B cell (primary cell): ENCODE measurements around the gene ADAMTS20. TPM values are rescaled to one million over a fixed set of nuclear protein-coding genes. Genes with fewer than 3 reads are reported as not detected.

Experiments used
- ATAC-seq: fragments of 200-7000 bp; cut with Tn5 transposase; one replicate; pipeline ENCODE4 v1.10.0; 2021; ENCODE audit warnings: low read depth, mild to moderate bottlenecking, moderate number of reproducible peaks, moderate library complexity
- CTCF ChIA-PET: fragments of 350-600 bp; sonication (Branson Sonifier 250); formaldehyde crosslinking; loops from one replicate; lab custom pipeline; 2021; ENCODE audit warnings: antibody characterized with exemption, inconsistent platforms; lab: Charles Lee
- POLR2A ChIA-PET: fragments of 350-600 bp; sonication (Branson Sonifier 250); formaldehyde crosslinking; loops from one replicate; lab custom pipeline; 2021; ENCODE audit warnings: antibody characterized with exemption; lab: Charles Lee
- DNase-seq: peaks from one replicate; pipeline ENCODE4 v3.0.0; 2013
- H2AFZ ChIP-seq: 2 replicates; pipeline ENCODE4 v1.6.1; 2012; ENCODE audit warnings: mild to moderate bottlenecking, low read depth, low read length; ENCODE audit not compliant: insufficient read depth, poor library complexity, severe bottlenecking
- H3K27ac ChIP-seq, 2 donors: 1 replicate in 1 of 2; 2 replicates in 1 of 2; pipeline ENCODE4 v1.5.1; 2012 to 2013; ENCODE audit warnings: low read length in 2 of 2, mild to moderate bottlenecking in 2 of 2, moderate library complexity in 1 of 2
- H3K27me3 ChIP-seq, 4 experiments: fragments of 200-600 bp in 1 of 4; sonication (generic) in 1 of 4; replicated peaks in 1 of 4; 1 replicate in 2 of 4; 2 replicates in 2 of 4; pipeline versions ENCODE4 v1.6.1 to v1.7.0; 2013 to 2016; ENCODE audit warnings: low read length in 3 of 4, mild to moderate bottlenecking in 2 of 4, mixed read lengths in 1 of 4, moderate library complexity in 1 of 4; ENCODE audit not compliant: insufficient read depth in 4 of 4, control insufficient read depth in 3 of 4; ENCODE audit errors: control extremely low read depth in 1 of 4
- H3K36me3 ChIP-seq, 2 experiments: replicated peaks in 1 of 2; 1 replicate in 1 of 2; 2 replicates in 1 of 2; pipeline versions ENCODE4 v1.6.1 to v1.7.1; 2013; ENCODE audit warnings: low read length in 1 of 2; ENCODE audit not compliant: insufficient read depth in 2 of 2, control insufficient read depth in 1 of 2; ENCODE audit errors: control extremely low read depth in 1 of 2, extremely low read depth in 1 of 2
- H3K4me1 ChIP-seq, 2 donors: fragments of 200-600 bp in 1 of 2; sonication (generic) in 1 of 2; 1 replicate in 1 of 2; 2 replicates in 1 of 2; pipeline versions ENCODE4 v1.5.1 to v1.6.1; 2013 to 2017; ENCODE audit warnings: low read length in 2 of 2; ENCODE audit not compliant: control insufficient read depth in 2 of 2, insufficient read depth in 2 of 2
- H3K4me2 ChIP-seq: replicated peaks from 2 replicates; pipeline ENCODE3; 2012; ENCODE audit warnings: mild to moderate bottlenecking, low read depth, low read length; ENCODE audit not compliant: poor library complexity, severe bottlenecking
- H3K4me3 ChIP-seq, 5 experiments: fragments of 200-600 bp in 1 of 5; sonication (generic) in 1 of 5; 1 replicate in 3 of 5; 2 replicates in 2 of 5; pipeline versions ENCODE4 v1.5.1 to v1.7.0; 2011 to 2016; ENCODE audit warnings: low read length in 4 of 5, mild to moderate bottlenecking in 4 of 5, low read depth in 2 of 5, control low read depth in 1 of 5, moderate library complexity in 1 of 5; ENCODE audit not compliant: insufficient read depth in 1 of 5; ENCODE audit errors: control extremely low read depth in 1 of 5, extremely low read depth in 1 of 5
- H3K79me2 ChIP-seq: fragments of 200-600 bp; sonication (generic); one replicate; pipeline ENCODE4 v1.6.0; 2016; ENCODE audit warnings: low read length; ENCODE audit not compliant: control insufficient read depth, insufficient read depth
- H3K9ac ChIP-seq: fragments of 200-600 bp; sonication (generic); 2 replicates; pipeline ENCODE4 v1.6.1; 2017; ENCODE audit warnings: mild to moderate bottlenecking, low read length, moderate library complexity
- H3K9me3 ChIP-seq, 3 donors: one replicate each; pipeline versions ENCODE4 v1.6.1 to v1.7.1; 2013; ENCODE audit warnings: low read length in 2 of 3; ENCODE audit not compliant: control insufficient read depth in 2 of 3, insufficient read depth in 1 of 3; ENCODE audit errors: control extremely low read depth in 1 of 3
- H4K20me1 ChIP-seq: 2 replicates; pipeline ENCODE4 v1.6.0; 2012; ENCODE audit warnings: mild to moderate bottlenecking, low read length; ENCODE audit not compliant: insufficient read depth, control insufficient read depth, poor library complexity, severe bottlenecking
- H3K27ac Mint-ChIP-seq: one replicate; pipeline ENCODE4 v1.8.0; 2021; ENCODE audit warnings: mixed read lengths
- H3K27me3 Mint-ChIP-seq: one replicate; pipeline ENCODE4 v1.8.0; 2021; ENCODE audit warnings: mixed read lengths
- H3K4me1 Mint-ChIP-seq: one replicate; pipeline ENCODE4 v1.8.0; 2021; ENCODE audit warnings: mixed read lengths
- H3K4me3 Mint-ChIP-seq: one replicate; pipeline ENCODE4 v1.8.0; 2021; ENCODE audit warnings: mixed read lengths
- H3K9me3 Mint-ChIP-seq: one replicate; pipeline ENCODE4 v1.8.0; 2022; ENCODE audit warnings: mixed read lengths; ENCODE audit not compliant: insufficient read depth
- CTCF ChIP-seq: fragments of 200-600 bp; IDR thresholded peaks from one replicate; pipeline ENCODE4 v1.8.0; 2022; ENCODE audit warnings: antibody characterized with exemption, mild to moderate bottlenecking
- EZH2 ChIP-seq: IDR thresholded peaks from 2 replicates; pipeline ENCODE4 v1.6.1; 2012; ENCODE audit warnings: borderline replicate concordance, low read depth, mild to moderate bottlenecking, moderate library complexity, low read length; ENCODE audit not compliant: insufficient read depth, poor library complexity, severe bottlenecking
- WGBS: methylation state at CpG from one replicate; pipeline ENCODE4 v1.1.5; 2013; ENCODE audit warnings: missing lambda C conversion rate; ENCODE audit not compliant: insufficient coverage; 5-methylcytosine and 5-hydroxymethylcytosine counted together
- intact Hi-C: fragments of 100-400 bp; cut with micrococcal nuclease; formaldehyde crosslinking; loops from one replicate; pipeline ENCODE4 v1.10.0; 2022
- polyA plus RNA-seq: library from polyadenylated mRNA; depleted of rRNA; stranded (reverse); fragments of >200 nt; gene quantifications from 2 replicates; pipeline ENCODE4 v1.2.3, GENCODE V29; 2012
- total RNA-seq, 2 donors: library from RNA; stranded (reverse); fragments of 120-200 nt in 1 of 2; gene quantifications; 1 replicate in 1 of 2; 2 replicates in 1 of 2; pipeline versions ENCODE4 v1.2.3 to v1.2.4, GENCODE V29; 2013 to 2022

ADAMTS20 gene
- total and polyA plus RNA-seq, 2 donors (not counting 1 experiment from before 2014, with no cell fraction given) = not detected

GRCh38 chr12:43317156-43317555 is 234.8 kb downstream of the ADAMTS20 start:
- Mint-ChIP-seq H3K4me3 (no peak overlapping the region), H3K9me3 (no peaks in the 10 kb centered on the region), H3K27me3 (peaks cover 3% of the 10 kb centered on the region), H3K27ac (no peak overlapping the region), H3K4me1 (no peaks in the 10 kb centered on the region)
- H3K4me1 ChIP-seq = no peaks in the 10 kb centered on the region
- TF ChIP-seq EZH2 = no peak
- H3K27ac ChIP-seq = no peak overlapping the region
- no peak overlapping the region for H3K4me3 ChIP-seq
- no peak overlapping the region for H3K9ac ChIP-seq
- no peaks in the 10 kb centered on the region for H3K36me3 ChIP-seq
- ChIA-PET POLR2A (no interaction called here), CTCF (no interaction called here)
- WGBS = no CpG with 5 or more reads among the region's 3 CpGs
- no peaks in the 10 kb centered on the region for H3K27me3 ChIP-seq
- H2AFZ ChIP-seq = no peak overlapping the region
- H3K9me3 ChIP-seq = no peaks in the 10 kb centered on the region
- DNase-seq = no peak
- no peaks in the 10 kb centered on the region for H4K20me1 ChIP-seq
- no peak overlapping the region for H3K4me2 ChIP-seq
- intact Hi-C loops = no loop called here
- no peak for ATAC-seq
- H3K79me2 ChIP-seq = no peaks in the 10 kb centered on the region

- Histone ChIP-seq H3K4me2 (no peak overlapping the region), H3K79me2 (no peaks in the 10 kb centered on the region), H3K9ac (no peak overlapping the region), H2AFZ (no peak overlapping the region), H3K9me3 (no peaks in the 10 kb centered on the region), H3K4me3 (no peak overlapping the region), H3K27ac (no peak overlapping the region), H4K20me1 (no peaks in the 10 kb centered on the region), H3K27me3 (no peaks in the 10 kb centered on the region), H3K4me1 (no peaks in the 10 kb centered on the region), H3K36me3 (no peaks in the 10 kb centered on the region)
- Mint-ChIP-seq H3K27ac (no peak overlapping the region), H3K27me3 (peaks cover 3% of the 10 kb centered on the region), H3K4me1 (no peaks in the 10 kb centered on the region), H3K9me3 (no peaks in the 10 kb centered on the region), H3K4me3 (no peak overlapping the region)
- POLR2A ChIA-PET = no interaction called here
- DNase-seq (no peak), ATAC-seq (no peak)
- TF ChIP-seq CTCF (no peak), EZH2 (no peak)
- WGBS = no CpG with 5 or more reads among the region's 1 CpG
- intact Hi-C loops = no loop called here
- CTCF ChIA-PET = no interaction called here
These were observed 235.5 kb downstream of the ADAMTS20 start for GRCh38 chr12:43316520-43316919.
